NCI-H1105 (cell line): ENCODE data around the gene PSTPIP1.

ENCODE experiments used
- DNase-seq: peaks from one replicate; lab custom pipeline; 2025; lab: John Stamatoyannopoulos, UW

The PSTPIP1 gene

GRCh38 chr15:77042955-77043920 is 48.3 kb downstream of the PSTPIP1 start:
- no peak for DNase-seq

GRCh38 chr15:77044228-77045042 is 49.5 kb downstream of the PSTPIP1 start:
- DNase-seq: no peak

- DNase-seq: no peak
These were observed 51.1 kb downstream of the PSTPIP1 start for GRCh38 chr15:77045985-77046384.

- no peak for DNase-seq
These were observed 51.9 kb downstream of the PSTPIP1 start for GRCh38 chr15:77046704-77047412.

- DNase-seq: no peak
These were observed 53.4 kb downstream of the PSTPIP1 start for GRCh38 chr15:77048135-77048876.

GRCh38 chr15:77052556-77052955 is 57.6 kb downstream of the PSTPIP1 start:
- DNase-seq: no peak

GRCh38 chr15:77053709-77054108 is 58.8 kb downstream of the PSTPIP1 start:
- DNase-seq: no peak

- DNase-seq: no peak
These were observed 62.1 kb downstream of the PSTPIP1 start for GRCh38 chr15:77057072-77057471.

GRCh38 chr15:77057685-77058084 is 62.8 kb downstream of the PSTPIP1 start:
- DNase-seq: no peak

GRCh38 chr15:77058468-77058867 is 63.5 kb downstream of the PSTPIP1 start:
- no peak for DNase-seq

GRCh38 chr15:77059786-77060361 is 64.9 kb downstream of the PSTPIP1 start:
- no peak for DNase-seq

- no peak for DNase-seq
These were observed 65.6 kb downstream of the PSTPIP1 start for GRCh38 chr15:77060546-77060945.

GRCh38 chr15:77063249-77063648 is 68.3 kb downstream of the PSTPIP1 start:
- no peak for DNase-seq

- no peak for DNase-seq
These were observed 69.1 kb downstream of the PSTPIP1 start for GRCh38 chr15:77064063-77064462.

- DNase-seq: no peak
These were observed 69.8 kb downstream of the PSTPIP1 start for GRCh38 chr15:77064539-77065308.

GRCh38 chr15:77066971-77067690 is 72.2 kb downstream of the PSTPIP1 start:
- DNase-seq: no peak

- DNase-seq: no peak
These were observed 72.9 kb downstream of the PSTPIP1 start for GRCh38 chr15:77067691-77068367.

- no peak for DNase-seq
These were observed 73.7 kb downstream of the PSTPIP1 start for GRCh38 chr15:77068633-77069032.

GRCh38 chr15:77069521-77070121 is 74.7 kb downstream of the PSTPIP1 start:
- DNase-seq: no peak
